ENCODE results near the gene NUP153.

NUP153 gene

DNA sequence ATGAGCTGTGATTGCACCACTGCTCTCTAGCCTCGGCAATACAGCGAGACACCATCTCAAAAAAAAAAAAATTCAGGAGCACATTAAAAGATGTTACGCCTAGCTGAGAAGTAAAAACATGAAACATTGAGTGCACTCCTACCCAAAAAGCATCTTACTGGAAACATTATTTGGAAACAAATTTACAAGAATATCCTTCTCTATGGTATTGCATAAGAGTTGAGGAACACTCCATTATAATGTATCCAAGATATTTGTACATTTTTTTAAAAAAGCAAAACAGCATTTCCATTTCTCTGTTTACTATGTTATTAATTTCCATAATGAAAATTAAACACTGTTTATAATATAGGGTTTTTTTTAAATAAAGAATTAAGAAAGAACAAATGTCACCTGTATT, 58.0 kb downstream of the NUP153 start:
- TF ChIP-seq, protein P1, sequence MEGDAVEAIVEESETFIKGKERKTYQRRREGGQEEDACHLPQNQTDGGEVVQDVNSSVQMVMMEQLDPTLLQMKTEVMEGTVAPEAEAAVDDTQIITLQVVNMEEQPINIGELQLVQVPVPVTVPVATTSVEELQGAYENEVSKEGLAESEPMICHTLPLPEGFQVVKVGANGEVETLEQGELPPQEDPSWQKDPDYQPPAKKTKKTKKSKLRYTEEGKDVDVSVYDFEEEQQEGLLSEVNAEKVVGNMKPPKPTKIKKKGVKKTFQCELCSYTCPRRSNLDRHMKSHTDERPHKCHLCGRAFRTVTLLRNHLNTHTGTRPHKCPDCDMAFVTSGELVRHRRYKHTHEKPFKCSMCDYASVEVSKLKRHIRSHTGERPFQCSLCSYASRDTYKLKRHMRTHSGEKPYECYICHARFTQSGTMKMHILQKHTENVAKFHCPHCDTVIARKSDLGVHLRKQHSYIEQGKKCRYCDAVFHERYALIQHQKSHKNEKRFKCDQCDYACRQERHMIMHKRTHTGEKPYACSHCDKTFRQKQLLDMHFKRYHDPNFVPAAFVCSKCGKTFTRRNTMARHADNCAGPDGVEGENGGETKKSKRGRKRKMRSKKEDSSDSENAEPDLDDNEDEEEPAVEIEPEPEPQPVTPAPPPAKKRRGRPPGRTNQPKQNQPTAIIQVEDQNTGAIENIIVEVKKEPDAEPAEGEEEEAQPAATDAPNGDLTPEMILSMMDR (IDR thresholded peaks at IDR 0.05; ENCODE audit: low read depth, low read length), result no peak
- no peak for DNase-seq (ENCODE audit: low read depth in 2 of 2)
- no peak overlapping the region for H3K4me3 ChIP-seq (replicated peaks in 1 of 2; ENCODE audit: low read depth in 2 of 2, low read length in 2 of 2)

DNA sequence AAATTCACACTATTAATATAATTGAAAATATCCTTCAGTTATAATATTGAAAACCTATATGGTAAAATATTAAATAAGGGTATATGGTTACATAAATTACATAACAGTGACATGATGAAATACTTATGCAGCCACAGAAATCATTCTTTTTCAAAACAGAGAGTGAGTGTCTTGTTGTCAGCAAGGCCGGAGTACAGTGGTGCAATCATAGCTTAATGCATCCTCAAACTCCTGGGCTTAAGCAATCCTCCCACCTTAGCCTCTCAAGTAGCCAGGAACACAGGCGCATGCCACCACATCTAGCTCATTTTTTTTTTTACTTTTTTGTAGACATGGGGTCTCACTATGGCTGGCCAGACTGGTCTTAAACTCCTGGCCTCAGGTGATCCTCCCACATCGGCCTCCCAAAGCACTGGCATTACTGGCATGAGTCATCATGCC, 66.2 kb downstream of the NUP153 start:
- H3K4me3 ChIP-seq (replicated peaks in 1 of 2; ENCODE audit: low read depth in 2 of 2, low read length in 2 of 2), result no peak overlapping the region
- peak; percentile 29 to 82 for DNase-seq (ENCODE audit: low read depth in 2 of 2)
- TF ChIP-seq, protein P1 (IDR thresholded peaks at IDR 0.05; ENCODE audit: low read depth, low read length), result no peak

DNA sequence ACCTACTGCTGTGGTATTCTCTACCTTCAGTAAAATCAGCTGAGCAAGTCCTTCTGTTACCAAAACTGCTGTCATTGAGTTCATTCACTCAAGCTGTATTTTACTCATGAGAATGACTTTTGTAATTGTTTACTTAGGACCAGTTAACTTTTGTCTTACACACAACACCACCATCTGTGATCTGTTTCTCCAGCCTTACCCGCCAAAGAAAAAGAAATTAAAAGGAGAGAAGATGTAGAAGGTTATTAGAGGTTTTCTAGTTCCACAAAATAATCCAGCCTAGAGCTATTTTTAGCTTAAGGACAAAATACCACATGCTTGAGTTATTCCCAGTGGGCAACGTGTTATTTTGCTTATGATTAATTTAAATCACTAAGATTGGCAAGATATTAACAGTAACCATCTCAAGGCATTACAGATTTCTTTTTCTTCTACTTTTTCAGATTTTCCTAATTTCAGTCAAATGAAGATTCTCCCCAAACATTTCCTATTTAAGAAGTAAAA, 68.5 kb downstream of the NUP153 start:
- TF ChIP-seq, protein P1 (IDR thresholded peaks at IDR 0.05; ENCODE audit: low read depth, low read length), result no peak
- DNase-seq (ENCODE audit: low read depth in 2 of 2), result peak in 1 of 2 donors; percentile 38
- no peak overlapping the region for H3K4me3 ChIP-seq (replicated peaks in 1 of 2; ENCODE audit: low read depth in 2 of 2, low read length in 2 of 2)

DNA sequence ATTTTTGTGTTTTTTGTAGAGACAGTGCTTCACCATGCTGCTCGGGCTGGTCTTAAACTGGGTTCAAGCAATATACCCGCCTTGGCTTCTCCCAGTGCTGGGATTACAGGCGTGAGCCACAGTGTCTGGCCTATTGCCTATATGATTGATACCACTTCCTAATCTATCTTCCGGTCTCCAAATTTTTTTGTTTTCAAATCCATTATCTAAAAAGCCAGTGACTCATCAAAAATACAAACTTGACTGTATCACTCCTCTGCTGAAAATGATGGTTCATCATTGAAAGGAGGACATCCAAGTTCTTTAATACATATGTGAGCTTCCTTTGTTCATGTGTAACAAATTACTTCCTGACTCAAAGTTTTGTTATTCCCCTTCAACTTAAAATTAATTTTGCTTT, 71.2 kb downstream of the NUP153 start:
- DNase-seq (ENCODE audit: low read depth in 2 of 2), result no peak
- H3K4me3 ChIP-seq (replicated peaks in 1 of 2; ENCODE audit: low read depth in 2 of 2, low read length in 2 of 2), result no peak overlapping the region
- TF ChIP-seq, protein P1 (IDR thresholded peaks at IDR 0.05; ENCODE audit: low read depth, low read length), result no peak

DNA sequence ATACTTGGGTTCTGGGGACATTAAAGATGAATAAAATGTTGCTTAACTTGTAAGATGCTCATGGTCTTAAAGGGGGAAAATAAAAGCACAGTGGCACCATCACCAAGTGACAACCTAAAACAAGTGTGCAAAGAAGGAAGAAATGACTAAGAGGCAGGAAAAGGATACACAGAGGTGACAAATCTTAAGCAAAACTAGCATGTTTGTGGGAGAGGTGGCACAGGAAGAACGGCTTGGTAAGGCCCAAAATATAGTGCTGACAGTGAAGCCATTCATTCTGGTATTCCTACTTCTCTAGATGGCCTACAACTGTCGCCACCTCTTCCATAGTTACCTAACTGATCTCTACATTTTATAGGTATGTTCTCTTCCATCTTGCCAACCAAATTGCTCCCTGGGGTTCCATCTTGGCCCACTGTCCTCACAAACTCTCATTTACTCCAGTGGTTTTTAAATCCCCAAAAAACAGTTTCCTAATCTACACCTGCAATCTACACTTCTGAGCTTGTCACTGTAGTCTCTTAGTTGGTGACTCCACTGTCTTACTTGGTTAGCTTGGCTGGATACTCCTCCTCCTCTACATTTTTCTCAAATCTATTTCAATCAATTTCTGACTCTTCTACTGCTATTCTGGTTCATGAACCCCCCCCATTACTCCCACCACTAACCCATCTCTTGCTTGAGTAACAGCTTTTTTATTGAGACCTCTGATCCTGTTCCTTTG, 73.1 kb downstream of the NUP153 start:
- H3K4me3 ChIP-seq (replicated peaks in 1 of 2; ENCODE audit: low read depth in 2 of 2, low read length in 2 of 2), result no peak overlapping the region
- TF ChIP-seq, protein P1 (IDR thresholded peaks at IDR 0.05; ENCODE audit: low read depth, low read length), result no peak
- no peak for DNase-seq (ENCODE audit: low read depth in 2 of 2)

DNA sequence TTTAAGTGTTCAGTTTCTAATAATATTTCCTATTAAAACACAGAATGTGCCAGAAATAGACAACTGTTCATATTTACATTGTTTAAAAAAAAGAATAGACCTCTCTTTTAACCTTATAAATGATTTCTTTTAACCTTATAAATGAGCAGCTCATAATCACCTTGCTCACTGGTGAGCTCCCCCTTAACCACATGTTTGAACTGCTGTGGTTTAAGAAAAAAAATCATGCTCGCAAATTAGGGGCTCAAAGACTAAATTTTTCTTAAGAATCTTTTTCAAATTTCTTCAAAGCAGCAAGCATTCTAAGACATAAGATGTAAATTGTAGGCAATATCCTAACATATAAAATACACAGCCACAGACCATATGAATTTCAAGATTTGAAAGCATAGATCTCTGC, 73.8 kb downstream of the NUP153 start:
- no peak for DNase-seq (ENCODE audit: low read depth in 2 of 2)
- TF ChIP-seq, protein P1 (IDR thresholded peaks at IDR 0.05; ENCODE audit: low read depth, low read length), result no peak

More for the DNA sequence above, 73.8 kb downstream of the NUP153 start:
- no peak overlapping the region for H3K4me3 ChIP-seq (replicated peaks in 1 of 2; ENCODE audit: low read depth in 2 of 2, low read length in 2 of 2)

Measured in cardiac fibroblast (primary cell).